Fibroblast of villous mesenchyme (primary cell): ENCODE results near the gene SYNPO2. TPM values are rescaled to one million over a fixed set of nuclear protein-coding genes. Genes with fewer than 3 reads are reported as not detected.
"Not testable (repeated sequence)": the region's sequence is repeated elsewhere in the genome, so short reads cannot be mapped to it uniquely, and the experiment has no call there.

ENCODE experiments used
- DNase-seq: peaks from one replicate; pipeline ENCODE4 v3.0.0-alpha.2; 2010; ENCODE audit warnings: low read depth
- H3K4me3 ChIP-seq: 2 replicates; pipeline ENCODE4 v1.5.1; 2011; ENCODE audit warnings: low read depth, mild to moderate bottlenecking, low read length
- CTCF ChIP-seq: IDR thresholded peaks from 2 replicates; pipeline ENCODE4 v1.5.1; 2012; ENCODE audit warnings: low read depth, mild to moderate bottlenecking, low read length; ENCODE audit not compliant: insufficient read depth
- total RNA-seq: library from RNA; depleted of rRNA; stranded (reverse); fragments of >200 nt; gene quantifications from 2 replicates; pipeline ENCODE4 v1.2.3, GENCODE V29; 2012

SYNPO2 gene
- total RNA-seq, 1 donor: 194 TPM

- no peak overlapping the region for H3K4me3 ChIP-seq
- TF ChIP-seq CTCF: peak; percentile 57
- peak; percentile 52 for DNase-seq
Measured at GRCh38 chr4:118865091-118865708, 23.5 kb upstream of the SYNPO2 start.

- no peak overlapping the region for H3K4me3 ChIP-seq
- no peak for DNase-seq
- no peak for TF ChIP-seq CTCF
Measured at GRCh38 chr4:118866442-118866841, 22.2 kb upstream of the SYNPO2 start.

GRCh38 chr4:118867311-118868067 lies 21.2 kb upstream of the SYNPO2 start:
- no peak overlapping the region for H3K4me3 ChIP-seq
- DNase-seq: peak; percentile 68
- no peak for TF ChIP-seq CTCF

GRCh38 chr4:118869808-118870342 lies 18.8 kb upstream of the SYNPO2 start:
- H3K4me3 ChIP-seq: no peak overlapping the region
- no peak for TF ChIP-seq CTCF
- DNase-seq: peak; percentile 17

GRCh38 chr4:118872181-118872580 lies 16.5 kb upstream of the SYNPO2 start:
- no peak for DNase-seq
- H3K4me3 ChIP-seq: no peak overlapping the region
- no peak for TF ChIP-seq CTCF

- no peak for DNase-seq
- no peak overlapping the region for H3K4me3 ChIP-seq
- no peak for TF ChIP-seq CTCF
Measured at GRCh38 chr4:118877797-118878196, 10.9 kb upstream of the SYNPO2 start.

GRCh38 chr4:118878507-118878906 lies 10.1 kb upstream of the SYNPO2 start:
- not testable (repeated sequence) for H3K4me3 ChIP-seq, DNase-seq
